GM21786 (cell line): ENCODE measurements around the gene NMUR1.
A peak's percentile ranks its signal among the peaks of the same experiment; 100 is the strongest.

Experiments
- ATAC-seq: cut with Tn5 transposase; IDR thresholded peaks from one replicate; pipeline ENCODE4 v1.9.1; 2021; ENCODE audit not compliant: unreplicated experiment

The NMUR1 gene

DNA sequence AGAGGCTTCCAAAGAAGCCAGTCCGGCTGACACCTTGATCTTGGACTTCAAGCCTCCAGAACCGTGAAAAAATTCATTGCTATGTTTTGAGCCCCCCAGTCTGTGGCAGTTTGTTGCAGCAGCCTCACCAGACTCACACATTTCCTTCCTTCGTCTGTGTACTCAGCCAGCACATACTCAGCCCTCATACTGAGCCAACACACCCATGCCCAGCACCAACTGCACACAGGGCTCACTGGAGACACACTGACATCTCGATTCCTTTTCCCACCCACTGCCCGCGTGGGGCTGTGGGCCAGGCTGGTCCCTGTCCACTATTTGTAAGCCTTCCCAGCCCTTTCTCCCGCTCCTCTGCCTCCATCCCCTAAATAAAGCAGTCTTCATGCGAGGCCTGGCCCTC is 24.1 kb upstream of the NMUR1 start:
- no peak for ATAC-seq

- ATAC-seq = no peak
These were observed 22.5 kb upstream of the NMUR1 start for GRCh38 chr2:231552752-231553151.

DNA sequence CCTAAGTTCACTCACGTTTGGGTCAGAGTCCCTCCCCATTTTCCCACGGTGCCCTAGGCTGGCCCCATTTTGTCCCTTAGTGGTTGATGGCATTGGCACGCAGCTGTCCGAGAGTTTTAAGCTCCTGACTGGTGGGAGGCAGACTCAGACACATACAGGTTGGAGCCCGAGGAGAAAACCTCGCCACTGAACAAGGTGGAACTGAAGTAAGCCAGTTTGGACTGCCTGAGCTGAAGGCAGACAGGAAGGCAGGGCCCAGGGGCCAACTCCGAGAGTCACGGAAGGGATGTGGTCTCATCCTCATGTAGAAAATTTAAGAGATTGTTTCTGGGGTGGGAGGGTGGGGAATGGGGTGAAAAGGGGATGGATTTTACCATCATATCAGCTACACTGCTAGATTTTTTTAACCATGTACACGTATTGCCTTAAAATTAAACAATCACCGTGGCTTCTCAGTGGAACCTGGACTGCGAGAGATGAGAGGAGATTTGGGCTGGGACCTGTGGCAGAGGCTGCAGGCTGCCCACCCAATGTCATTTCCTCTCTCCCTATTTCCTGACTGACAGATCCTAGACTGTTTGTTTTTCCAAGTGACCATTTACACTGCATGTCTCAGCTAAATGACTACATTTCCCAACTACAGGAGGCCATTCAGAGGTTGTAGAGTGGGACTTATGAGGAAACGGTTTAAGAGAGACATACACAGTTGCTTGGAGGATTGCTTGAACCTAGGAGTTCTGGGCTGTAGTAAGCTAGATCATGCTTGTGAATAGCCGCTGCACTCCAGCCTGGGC is 19.4 kb upstream of the NMUR1 start:
- ATAC-seq = no peak

- no peak for ATAC-seq
These were observed 18.5 kb upstream of the NMUR1 start for GRCh38 chr2:231548752-231549151.

DNA sequence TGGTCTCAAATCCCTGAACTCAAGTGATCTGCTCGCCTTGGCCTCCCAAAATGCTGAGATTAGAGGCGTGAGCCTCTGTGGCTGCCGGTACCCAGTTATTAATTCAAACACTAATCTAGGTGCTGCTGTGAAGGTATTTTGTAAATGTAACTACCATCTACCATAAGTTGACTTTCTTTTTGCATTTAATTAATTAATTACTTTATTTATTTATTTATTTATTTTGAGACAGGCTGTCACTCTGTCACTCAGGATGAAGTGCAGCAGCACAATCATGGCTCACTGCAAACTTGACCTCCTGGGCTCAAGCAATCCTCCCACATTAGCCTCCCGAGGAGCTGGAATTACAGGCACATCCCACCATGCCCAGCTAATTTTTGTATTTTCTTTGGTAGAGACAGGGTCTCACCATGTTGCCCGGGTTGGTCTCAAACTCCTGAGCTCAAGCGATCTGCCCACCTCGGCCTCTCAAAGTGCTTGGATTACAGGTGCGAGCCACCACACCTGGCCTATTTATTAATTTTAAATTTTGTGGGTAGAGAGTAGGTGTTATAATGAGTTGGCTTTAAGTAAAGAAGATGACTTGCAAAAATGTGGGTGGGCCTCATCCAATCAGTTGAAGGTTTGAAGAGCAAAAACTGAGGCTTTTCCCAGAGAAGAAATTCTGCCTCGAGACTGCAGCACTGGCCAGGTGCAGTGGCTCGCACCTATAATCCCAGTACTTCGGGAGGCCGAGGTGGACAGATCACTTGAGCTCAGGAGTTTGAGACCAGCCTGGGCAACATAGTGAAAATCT is 17.3 kb upstream of the NMUR1 start:
- no peak for ATAC-seq

DNA sequence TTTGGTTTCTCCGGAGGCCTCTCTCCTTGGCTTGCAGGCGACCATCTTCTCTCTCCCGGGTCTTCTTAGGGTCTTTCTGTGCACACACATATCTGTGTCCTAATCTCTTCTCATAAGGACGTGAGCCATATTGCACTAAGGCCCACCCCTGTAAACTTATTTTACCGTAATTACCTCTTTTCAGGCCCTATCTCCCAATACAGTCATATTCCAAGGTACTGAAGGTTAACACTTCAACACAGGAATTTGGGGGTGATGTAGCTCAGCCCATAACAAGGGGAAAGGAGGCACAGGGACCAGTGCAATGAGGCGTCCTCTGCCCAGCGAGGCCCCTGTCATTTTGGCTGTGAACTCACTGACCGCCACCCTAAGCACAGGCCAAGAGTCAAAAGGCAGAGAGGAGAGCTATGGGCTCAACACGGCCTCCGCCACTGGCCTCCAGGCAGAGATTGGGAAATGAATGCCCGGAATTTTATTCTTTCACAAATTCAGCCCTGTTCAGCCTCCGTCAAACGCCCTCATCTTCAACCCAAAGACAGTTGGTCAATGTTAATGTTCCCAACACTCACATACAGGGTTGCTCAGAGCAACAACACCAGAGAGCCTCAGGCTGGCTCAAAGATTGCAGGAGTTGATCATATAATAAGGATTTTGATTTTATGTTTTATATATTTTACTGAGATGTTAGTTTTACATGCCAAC is 15.9 kb upstream of the NMUR1 start:
- no peak for ATAC-seq

- peak; percentile 99 for ATAC-seq
These were observed 15.1 kb upstream of the NMUR1 start for GRCh38 chr2:231545105-231545902.

- ATAC-seq = no peak
These were observed 11.9 kb upstream of the NMUR1 start for GRCh38 chr2:231542136-231542535.

- ATAC-seq = no peak
These were observed 11.4 kb upstream of the NMUR1 start for GRCh38 chr2:231541645-231542044.

DNA sequence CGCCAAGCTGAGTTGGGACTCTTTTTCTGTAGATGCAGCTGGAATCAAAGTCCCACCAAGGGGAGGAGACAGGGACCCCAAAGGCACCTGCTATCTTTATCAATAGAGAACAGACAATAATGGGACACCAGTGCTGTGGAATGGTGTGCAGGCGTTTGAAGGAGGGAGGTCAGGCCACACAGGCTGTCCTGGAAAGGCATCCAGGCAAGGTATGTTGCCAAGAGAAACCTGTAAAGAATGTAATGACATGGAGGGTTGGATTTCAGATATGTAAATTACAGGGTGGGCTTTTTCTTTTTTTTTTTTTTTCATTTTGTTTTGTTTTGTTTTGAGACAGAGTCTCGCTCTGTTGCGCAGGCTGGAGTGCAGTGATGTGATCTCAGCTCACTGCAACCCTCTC is 9.7 kb upstream of the NMUR1 start:
- ATAC-seq = no peak

GRCh38 chr2:231535961-231536360 is 5.7 kb upstream of the NMUR1 start:
- no peak for ATAC-seq

GRCh38 chr2:231533777-231534125 is 3.5 kb upstream of the NMUR1 start:
- no peak for ATAC-seq

DNA sequence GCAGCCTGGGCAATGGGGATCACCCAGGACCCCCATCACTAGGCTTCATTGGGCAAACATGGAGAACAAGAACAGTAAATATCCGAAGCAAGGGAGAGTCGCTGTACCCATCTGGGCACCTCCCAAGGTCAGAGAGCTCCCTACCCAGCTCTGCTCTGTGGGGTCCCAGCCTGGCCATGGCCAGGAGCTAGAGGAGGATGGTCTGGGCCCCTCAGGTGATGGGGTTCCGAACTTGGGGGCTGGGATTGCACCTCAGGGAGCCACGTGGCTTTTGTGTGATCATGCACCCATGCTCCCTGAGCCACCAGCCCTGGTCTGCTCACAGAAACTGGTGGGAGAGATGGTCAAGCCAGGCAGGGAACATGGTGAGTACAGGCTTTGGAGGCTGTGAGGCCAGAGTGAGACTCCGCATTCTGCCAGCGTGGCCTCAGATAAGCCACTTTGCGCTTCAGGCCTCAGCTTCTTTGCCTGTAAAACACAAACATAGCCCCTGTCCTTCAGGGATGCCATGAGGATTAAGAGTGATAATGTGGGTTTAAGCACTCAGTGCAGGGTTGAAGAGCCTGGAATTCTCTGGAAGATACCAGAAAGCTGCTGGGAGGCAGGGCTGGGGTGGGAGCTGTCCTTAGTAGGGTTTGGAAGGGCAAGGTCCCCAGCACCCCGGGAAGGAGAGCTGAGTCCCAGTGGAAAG is 3.0 kb upstream of the NMUR1 start:
- ATAC-seq = no peak

- ATAC-seq = no peak
These were observed 2.5 kb upstream of the NMUR1 start for GRCh38 chr2:231532756-231533035.

GRCh38 chr2:231531883-231532755 is 1.9 kb upstream of the NMUR1 start:
- no peak for ATAC-seq

DNA sequence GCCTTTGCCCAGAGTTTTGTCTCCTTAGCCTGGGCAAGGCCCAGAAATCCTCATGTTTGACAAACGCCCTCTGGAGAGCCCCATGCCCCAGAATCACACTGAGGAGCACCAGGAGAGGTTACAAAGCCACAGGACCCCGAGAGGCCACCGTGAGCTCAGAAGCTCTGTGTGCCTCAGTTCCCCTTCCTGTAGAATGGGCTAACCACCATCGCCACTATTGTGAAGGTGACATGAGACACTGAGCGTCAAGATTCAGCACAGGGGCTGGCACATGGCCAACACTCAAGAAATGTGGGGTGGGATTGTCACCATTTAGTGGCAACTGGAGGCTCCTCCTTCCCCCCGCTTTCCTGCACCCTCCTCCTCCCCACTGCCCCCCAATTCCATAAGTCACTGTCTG is 1.2 kb upstream of the NMUR1 start:
- ATAC-seq = no peak

DNA sequence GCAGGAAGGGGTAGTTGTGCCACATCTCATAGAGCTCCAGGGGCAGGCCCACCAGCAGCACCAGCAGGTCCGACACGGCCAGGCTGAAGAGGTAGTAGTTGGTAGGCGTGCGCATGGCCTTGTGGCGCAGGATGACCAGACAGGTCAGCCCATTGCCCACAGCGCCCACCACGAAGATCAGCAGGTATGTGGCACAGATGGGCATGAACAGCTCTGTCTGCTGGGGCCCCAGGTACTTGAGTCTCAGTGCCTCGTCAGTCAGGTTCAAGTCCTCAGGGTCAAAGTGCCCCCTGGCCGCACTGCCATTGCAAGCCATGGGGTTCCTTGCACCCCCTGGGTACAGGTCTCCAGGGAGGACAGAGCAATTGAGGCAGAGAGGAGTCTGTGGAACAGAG is 1.6 kb downstream of the NMUR1 start:
- no peak for ATAC-seq

GRCh38 chr2:231527955-231528635 is 2.1 kb downstream of the NMUR1 start:
- no peak for ATAC-seq

DNA sequence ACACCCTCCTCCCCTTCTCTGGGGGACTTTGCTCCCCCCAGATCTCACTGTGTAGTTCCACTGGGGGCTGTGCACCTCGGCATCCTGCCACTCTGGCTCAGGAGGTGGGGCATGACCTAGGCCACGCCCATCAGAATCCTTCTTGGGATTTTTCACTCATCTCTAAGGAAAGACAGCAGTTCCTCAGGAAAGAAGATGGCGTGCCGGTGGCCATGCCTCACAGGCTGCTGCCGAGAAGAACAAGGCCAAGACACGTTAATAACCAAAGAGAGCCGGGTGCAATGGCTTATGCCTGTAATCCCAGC is 3.2 kb downstream of the NMUR1 start:
- no peak for ATAC-seq
